Measurements from ENCODE around the gene PRSS48.
A peak's percentile ranks its signal among the peaks of the same experiment; 100 is the strongest.

DNA sequence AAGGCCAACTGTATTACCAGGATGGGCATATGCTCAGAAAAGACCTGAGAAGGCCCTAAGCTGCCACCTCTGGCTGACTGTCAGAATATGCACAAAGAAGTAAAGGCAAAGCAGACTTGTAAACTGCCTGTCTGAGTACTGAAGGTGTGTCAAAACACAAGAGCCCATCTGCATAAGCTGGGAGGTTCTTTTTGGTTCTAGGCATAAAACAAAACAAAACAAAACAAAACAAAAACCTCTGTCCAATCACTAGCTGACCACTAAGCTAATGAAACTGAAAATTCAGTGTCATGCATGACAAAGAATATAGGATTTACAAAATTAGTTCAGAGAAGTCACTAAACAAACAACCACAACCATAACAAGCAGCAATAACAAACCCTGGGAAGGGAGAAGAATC is 27.8 kb downstream of the PRSS48 start:
- TF ChIP-seq, protein P1, sequence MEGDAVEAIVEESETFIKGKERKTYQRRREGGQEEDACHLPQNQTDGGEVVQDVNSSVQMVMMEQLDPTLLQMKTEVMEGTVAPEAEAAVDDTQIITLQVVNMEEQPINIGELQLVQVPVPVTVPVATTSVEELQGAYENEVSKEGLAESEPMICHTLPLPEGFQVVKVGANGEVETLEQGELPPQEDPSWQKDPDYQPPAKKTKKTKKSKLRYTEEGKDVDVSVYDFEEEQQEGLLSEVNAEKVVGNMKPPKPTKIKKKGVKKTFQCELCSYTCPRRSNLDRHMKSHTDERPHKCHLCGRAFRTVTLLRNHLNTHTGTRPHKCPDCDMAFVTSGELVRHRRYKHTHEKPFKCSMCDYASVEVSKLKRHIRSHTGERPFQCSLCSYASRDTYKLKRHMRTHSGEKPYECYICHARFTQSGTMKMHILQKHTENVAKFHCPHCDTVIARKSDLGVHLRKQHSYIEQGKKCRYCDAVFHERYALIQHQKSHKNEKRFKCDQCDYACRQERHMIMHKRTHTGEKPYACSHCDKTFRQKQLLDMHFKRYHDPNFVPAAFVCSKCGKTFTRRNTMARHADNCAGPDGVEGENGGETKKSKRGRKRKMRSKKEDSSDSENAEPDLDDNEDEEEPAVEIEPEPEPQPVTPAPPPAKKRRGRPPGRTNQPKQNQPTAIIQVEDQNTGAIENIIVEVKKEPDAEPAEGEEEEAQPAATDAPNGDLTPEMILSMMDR (IDR thresholded peaks at IDR 0.05; ENCODE audit: low read length): peak; percentile 37; the same call in 1 of the 2 replicates
- TF ChIP-seq EZH2phosphoT487 (IDR thresholded peaks at IDR 0.05; ENCODE audit: low read length) (no peak), EZH2 (optimal IDR thresholded peaks at IDR 0.05; ENCODE audit: low read depth, low read length) (no peak)

All from MM.1S (cell line).